NCI-H526 (cell line): Measurements from ENCODE around the gene IL19.
"Not testable (repeated sequence)": the region's sequence is repeated elsewhere in the genome, so short reads cannot be mapped to it uniquely, and the experiment has no call there.

Experiments
- DNase-seq, 2 experiments: peaks; one replicate each; lab custom pipeline; 2025; lab: John Stamatoyannopoulos, UW

Gene IL19

GRCh38 chr1:206741142-206741701, 29.4 kb upstream of the IL19 start:
- peak in 1 of 2 experiments; percentile 48 for DNase-seq

GRCh38 chr1:206742719-206743383, 27.7 kb upstream of the IL19 start:
- DNase-seq = no peak

GRCh38 chr1:206744683-206745082, 25.9 kb upstream of the IL19 start:
- no peak for DNase-seq

GRCh38 chr1:206745301-206745700, 25.3 kb upstream of the IL19 start:
- no peak for DNase-seq

DNA sequence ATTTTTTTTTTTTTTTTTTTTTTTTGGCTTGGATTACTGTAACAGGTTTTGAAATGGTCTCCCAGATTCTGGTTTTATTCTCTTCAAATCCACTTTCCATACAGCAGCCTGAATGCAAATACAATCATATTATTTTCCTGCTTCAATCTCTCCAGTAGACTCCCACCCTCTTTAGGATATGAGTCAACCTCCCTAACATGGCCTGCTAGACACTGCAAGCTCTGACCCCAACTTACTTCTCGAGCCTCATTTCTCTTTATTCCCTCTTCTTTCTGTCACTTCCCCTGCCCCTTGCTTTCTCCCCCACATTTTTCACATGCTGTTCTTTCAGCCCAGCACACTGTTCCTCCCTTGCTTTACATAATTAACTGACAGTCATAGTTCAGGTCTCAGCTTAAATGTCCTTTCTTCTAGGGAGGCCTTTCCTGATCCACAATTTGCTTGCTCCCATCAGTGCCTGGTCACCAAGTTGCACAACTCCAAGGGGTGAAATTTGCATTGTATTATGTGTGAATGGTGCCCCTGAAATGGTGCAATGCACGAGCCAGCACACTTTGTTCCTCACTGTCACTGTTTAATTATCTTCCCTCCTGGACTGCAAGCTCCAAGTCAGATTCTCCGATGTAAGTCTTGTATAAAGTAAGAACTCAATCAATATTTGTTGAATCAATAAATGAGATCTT, 22.1 kb upstream of the IL19 start:
- peak; percentile 33 to 65 for DNase-seq

DNA sequence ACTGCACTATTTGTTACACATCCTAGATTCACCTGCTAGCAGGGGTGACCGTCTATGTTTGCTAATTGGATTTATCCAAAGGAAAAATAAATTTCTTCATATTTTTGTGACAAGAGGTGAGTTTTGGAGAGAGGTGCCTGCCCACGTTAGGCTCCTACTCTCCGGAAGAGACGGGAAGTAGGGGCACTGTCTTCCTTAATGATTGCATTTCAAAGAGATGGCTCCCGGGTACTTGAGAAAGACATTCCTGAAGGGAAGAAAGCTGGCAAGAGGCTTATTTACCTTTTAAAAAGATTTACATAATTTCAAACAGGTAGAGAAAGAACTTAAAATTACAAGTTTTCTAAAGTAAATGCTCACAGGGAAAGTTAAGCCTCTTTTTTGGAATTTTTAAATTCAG, 18.7 kb upstream of the IL19 start:
- DNase-seq = no peak

- DNase-seq = no peak
Measured at GRCh38 chr1:206752481-206752880, 18.1 kb upstream of the IL19 start.

- no peak for DNase-seq
Measured at GRCh38 chr1:206753141-206753540, 17.4 kb upstream of the IL19 start.

DNA sequence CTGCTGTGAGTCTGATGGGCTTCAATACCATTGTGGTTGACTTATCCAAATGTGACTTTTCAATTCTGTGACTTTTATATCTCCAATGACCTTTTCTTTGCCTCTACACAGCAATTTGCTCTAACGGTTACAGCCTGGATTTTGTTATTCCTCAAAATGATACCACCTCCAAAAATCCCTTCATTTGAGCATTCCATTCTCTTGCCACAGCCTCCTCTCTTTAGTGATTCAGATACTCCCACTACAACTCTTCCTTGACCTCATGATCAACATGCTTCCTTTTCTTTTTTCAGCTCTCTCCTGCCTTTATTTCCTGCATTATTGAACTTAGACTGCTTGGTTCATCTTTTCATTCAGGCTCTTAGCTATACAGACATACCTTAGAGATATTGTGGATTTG, 16.6 kb upstream of the IL19 start:
- no peak for DNase-seq

GRCh38 chr1:206757524-206758266, 12.9 kb upstream of the IL19 start:
- DNase-seq = no peak

GRCh38 chr1:206760590-206760989, 10.0 kb upstream of the IL19 start:
- DNase-seq = no peak

DNA sequence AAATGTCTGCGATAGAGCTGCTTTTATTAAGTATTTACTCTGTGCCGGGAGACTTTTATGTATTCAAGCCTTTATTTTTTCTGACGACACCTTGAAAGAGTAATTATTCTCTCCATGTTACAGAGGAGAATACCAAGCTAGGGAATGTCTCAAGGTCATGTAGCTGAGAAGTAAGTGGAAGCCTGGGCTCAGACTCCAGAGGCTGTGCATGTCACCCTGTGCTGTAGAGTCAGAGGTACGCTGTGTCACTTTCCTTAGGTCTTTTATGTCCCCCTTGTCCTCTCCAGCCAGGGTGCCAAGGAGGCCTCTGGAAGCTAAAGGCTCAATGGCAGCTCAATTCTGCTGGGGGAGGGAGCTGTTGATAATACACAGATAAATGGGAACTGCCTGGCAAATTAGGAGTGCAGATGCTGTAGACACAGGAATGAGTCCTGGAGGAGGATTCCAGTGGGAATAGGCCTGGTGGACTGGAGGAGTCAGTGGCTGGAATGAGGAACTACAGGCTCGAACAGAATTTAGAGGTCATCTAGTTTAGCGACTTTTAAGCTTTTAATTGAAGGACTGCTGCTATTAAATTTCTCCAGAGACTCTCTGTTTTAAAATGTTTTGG, 9.3 kb upstream of the IL19 start:
- no peak for DNase-seq

- not testable (repeated sequence) for DNase-seq
Measured at GRCh38 chr1:206762741-206763364, 7.7 kb upstream of the IL19 start.

- not testable (repeated sequence) for DNase-seq
Measured at GRCh38 chr1:206765771-206766170, 4.8 kb upstream of the IL19 start.

- no peak for DNase-seq
Measured at GRCh38 chr1:206766251-206766856, 4.2 kb upstream of the IL19 start.

DNA sequence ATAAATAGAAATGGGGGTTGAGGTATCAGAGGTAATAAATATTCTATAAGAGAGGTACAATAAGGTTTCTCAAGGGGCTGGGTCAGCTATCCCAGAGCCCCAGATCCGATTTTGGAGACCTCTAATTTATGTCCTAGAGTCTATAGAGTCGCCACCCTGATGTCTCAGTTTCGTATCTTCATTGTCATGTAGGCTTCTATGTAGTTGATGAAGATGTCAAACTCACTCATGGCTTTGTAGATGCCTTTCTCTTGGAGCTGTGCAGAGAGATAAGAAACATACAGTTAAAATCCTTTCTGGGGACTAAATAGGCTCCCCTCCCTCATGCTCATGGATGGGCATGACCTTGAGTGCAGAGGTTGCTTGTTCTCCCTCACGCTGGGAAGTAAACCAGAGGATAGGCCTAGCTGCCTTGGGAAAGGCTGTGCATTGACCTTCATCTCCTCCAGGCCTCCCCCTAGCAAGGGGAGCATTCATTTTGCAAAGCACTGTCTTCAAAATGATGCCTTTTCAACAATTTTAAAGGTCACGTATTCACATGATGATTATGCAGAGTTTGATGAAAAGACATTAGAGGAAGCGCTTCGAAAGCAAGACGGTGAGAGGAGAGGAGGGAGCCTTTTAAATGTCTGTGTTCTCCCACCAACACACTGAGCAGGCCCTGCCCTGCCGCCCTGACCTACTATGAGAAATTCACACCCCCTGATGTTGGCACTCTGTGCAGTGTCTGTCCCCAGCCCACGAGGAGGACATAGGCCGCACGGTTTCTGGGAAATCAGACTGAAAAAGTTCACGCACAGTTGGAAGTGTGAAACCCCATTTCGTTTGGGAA, 1.9 kb upstream of the IL19 start:
- DNase-seq = no peak

- no peak for DNase-seq
Measured at GRCh38 chr1:206769304-206769731, 1.3 kb upstream of the IL19 start.

DNA sequence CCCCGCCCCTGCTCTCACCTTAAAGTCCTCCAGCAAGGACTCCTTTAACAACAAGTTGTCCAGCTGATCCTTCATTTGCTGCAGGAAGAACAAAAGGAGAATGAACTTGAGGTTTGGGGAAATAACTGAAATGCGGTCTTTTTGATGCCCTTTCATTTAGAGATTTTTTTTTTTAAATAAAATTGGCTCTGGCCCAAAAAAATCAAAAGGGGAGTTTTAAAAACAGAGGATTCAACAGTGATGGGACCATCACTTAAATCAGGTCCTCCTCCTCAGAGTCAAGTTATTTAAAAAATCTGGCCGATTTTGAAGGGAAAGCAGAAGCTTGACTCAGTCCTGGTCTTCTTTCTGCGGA, 742 bp downstream of the IL19 start:
- DNase-seq = no peak

DNA sequence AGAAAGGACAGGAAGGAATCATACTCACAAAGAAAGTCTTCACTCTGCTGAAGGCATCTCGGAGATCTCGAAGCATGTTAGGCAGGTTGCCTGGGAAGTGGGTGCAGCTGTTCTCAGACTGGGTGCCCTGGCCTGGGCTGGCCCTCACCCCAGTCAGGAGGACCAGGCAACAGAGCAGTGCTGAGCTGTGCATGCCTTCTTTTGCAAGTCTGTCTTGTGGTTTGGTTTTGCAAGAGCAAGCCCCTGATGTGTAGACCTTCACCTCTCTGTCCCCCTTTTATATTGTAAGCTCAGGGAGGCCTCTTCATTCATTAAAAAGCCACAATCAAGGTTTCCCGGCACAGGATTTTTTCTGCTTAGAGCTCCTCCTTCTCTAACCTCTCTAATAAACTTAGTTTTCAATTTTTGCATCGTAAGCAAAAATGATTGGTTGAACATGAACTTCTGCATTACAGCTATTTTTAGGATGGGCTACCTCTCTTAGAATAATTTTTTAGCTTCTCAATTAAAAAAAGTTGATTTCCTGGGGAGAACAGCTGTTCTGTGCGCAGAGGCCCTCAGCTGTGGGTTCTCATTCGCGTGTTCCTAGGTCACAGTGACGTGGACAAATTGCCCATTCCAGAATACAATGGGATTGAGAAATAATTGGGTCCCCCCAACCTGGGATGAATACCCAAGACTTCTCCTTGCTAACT, 1.8 kb downstream of the IL19 start, which contains the start of gene IL10:
Gene IL10, minus strand, starts transcription at position 252 of the 695 bp plus-strand sequence. Its CDS starts 59 bp downstream, at position 193.
- no peak for DNase-seq

- no peak for DNase-seq
Measured at GRCh38 chr1:206774093-206774492, 3.5 kb downstream of the IL19 start.
